GM19035 (cell line): Measurements from ENCODE around the gene RAD51B.

ENCODE experiments used
- ATAC-seq: cut with Tn5 transposase; IDR thresholded peaks from one replicate; pipeline ENCODE4 v1.9.1; 2021; ENCODE audit not compliant: unreplicated experiment

The RAD51B gene

DNA sequence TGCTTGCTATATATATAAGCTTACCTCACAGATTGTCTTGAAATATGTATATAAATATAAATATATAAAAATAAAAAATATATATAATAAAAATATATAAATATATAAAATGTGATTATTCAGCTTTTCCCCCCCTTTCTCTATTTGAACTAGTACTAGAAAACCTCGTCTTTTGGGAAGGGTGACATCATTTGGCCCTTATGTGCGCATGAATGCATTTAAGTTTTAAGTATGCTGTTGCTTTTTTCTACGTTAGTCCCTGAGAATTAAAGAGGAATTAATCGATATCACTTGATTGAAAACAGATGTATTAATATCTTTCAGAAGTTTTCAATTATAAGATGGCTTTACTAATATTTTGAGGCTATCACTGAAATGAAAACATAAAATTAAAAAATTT lies 69.9 kb downstream of the RAD51B start:
- no peak for ATAC-seq

- no peak for ATAC-seq
Observed at GRCh38 chr14:67892466-67893100, 73.0 kb downstream of the RAD51B start.

GRCh38 chr14:67900231-67900630 lies 80.7 kb downstream of the RAD51B start:
- ATAC-seq: no peak

DNA sequence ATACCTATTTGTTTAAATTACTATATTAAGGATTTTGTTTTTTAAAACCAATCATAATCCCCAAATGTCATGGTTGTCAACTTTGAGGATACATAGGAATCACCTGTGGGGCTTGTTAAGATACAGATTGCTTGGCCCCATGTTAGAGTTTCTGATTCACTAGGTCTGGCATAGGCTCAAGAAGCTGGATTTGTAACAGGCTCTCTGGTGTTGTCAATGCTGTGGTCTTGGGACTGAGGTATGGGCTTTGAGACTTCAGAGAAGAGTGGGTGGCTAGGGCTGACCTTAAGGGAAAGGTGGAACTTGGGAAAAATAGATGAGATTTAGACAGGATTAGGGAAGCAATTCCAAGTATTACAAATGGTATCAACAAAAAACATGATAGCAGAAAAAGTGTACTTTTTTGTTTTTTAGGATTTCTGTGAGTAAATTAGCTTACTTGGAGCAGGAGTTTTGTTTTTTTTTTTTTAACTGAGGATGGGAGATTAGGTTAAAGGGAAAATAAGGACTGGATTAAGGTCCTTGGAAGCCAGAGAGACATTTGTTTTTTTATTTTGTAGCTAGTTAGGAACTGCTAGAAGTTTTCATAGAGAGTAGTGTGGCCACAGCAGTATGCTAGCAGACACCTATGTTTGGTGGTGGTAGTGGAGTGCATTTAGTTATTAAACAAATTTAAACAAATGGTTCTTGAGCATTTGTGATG lies 88.6 kb downstream of the RAD51B start:
- ATAC-seq: no peak

GRCh38 chr14:67911562-67911961 lies 92.0 kb downstream of the RAD51B start:
- ATAC-seq: no peak

GRCh38 chr14:67916430-67916829 lies 96.9 kb downstream of the RAD51B start:
- no peak for ATAC-seq

GRCh38 chr14:67917006-67917405 lies 97.4 kb downstream of the RAD51B start:
- no peak for ATAC-seq

- no peak for ATAC-seq
Observed at GRCh38 chr14:67918838-67919237, 99.3 kb downstream of the RAD51B start.

DNA sequence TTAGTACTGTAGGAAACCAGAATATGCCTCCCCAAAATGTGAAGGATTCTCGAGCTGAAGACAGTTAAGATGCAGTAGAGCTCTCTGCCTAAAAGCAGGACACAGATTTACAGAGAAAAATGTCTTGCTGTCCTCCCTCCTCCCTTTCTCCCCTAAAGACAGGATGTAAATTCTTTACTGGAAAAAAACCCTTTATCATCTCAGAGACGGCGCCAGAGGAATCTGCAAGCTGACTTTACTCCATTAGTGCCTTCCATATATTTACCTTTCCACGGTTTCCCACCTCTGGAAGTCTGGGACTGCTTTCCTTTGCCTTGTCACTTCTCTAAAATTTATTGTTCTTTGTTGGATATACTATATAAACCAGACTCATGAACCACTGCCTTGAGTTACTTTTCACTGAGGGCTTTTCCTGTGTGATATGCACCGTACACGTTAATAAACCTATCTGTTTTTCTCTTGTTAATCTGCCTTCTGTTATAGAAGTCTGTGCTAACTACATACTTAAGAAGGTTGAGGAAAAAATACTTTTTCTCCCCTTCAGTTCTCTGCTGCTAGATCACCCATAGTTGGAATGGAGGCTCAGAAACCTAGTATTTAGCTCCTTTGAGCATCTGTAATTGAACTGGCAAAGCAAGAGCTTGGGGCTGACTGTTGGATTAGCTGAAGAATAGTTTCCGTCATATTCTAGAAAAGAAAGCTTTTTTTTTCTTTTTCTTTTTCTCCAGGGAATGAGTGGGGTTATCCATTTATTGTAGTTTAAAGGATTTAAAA lies 99.9 kb downstream of the RAD51B start:
- no peak for ATAC-seq

GRCh38 chr14:67926821-67927220 lies 107.2 kb downstream of the RAD51B start:
- ATAC-seq: no peak

- no peak for ATAC-seq
Observed at GRCh38 chr14:67927244-67927643, 107.7 kb downstream of the RAD51B start.

DNA sequence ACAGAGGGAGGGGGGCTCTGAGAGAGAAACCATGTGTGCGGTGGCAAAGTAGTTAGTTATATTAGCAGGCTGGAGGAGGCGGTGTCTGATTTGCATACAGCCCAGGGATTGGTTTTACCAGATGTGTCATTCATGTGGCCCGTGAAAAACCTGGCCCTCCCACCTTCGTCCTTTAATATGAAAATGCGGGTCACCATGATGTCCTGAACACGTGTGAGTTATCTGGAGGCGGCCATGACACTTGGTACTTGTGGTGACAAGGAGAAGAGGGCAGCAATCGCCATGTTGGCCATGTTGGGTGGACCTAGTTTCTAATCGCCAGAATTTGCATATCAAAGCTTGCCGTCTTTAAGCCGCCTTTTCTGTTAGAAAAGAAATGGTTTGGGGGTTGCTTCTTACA lies 108.8 kb downstream of the RAD51B start:
- ATAC-seq: no peak

DNA sequence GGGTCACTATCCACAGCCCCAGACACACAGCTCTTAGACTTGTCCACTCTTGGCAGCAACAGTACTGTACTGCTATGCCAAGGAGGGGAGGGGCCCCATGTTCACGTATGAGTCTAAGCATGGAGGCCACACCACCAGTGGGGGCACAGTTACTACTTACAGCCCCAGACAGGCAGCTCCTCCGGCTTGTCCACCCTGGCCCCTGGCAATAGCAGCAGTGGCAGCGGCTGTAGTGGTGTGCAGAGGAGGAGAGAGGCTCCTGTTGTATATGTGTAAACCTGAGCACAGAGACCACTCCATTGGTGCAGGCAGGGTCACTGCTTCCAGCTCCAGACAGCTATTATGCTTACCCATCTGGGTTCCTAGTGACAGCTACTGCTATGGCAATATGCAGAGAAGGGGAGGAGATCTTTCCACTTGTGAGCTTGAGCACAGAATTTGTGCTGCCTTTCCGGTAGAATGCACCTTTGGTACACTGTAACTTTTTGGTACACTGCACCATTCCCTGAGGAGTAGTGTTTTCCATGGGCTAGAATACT lies 113.2 kb downstream of the RAD51B start:
- ATAC-seq: no peak

DNA sequence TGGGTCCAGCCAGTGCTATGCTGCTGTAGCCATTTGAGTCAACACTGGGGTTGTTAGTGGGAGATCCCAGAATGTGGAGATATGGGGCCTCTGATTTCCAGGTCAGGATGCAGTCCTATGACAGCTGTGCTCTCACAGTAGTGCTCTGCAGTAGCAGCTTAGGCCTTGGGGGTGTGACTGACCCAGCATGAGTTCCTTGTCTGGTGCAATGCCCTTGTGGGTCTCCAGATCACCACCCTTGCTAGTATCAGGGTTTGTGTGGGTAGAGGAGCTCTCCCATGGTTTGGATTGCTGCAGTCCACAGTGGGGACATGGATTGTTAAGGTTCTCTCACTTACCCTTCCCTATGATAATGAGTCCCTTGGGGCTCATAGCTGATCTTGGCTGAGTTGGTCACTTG lies 113.7 kb downstream of the RAD51B start:
- ATAC-seq: no peak

- no peak for ATAC-seq
Observed at GRCh38 chr14:67934087-67934486, 114.5 kb downstream of the RAD51B start.

DNA sequence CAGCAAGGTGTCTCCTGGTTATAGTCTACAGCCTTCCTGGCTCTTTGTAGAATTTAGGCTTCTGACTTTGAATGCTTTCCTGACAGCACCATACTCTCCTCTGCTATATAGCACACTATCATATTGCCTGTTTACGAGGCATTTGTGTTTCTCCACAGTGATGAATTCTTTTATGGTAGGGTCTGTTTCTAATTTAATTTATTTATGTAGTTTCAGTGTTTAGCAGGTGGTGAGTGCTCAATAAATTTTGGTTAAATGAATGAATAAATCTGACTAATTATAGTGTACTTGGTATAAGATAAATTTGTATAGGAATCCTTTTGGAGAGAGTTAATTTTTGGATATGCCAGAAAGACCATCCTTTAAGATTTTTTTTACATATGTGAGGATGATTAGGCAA lies 115.3 kb downstream of the RAD51B start:
- no peak for ATAC-seq

DNA sequence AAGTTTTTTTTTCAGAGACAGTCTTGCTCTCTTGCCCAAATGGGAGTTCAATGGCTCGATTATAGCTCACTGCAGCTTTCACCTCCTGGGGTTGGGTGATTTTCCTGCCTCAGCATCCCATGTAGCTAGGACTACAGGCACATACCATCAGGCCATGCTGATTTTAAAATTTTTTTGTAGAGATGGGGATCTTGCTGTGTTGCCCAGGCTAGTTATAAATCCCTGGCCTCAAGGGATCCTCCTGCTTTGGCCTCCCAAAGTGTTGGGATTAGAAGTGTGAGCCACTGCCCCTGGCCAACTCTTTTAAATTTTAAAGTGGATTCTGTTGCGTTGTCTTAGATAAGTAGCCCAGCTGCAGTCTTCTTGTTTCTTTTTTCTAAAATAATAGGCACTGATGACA lies 115.8 kb downstream of the RAD51B start:
- no peak for ATAC-seq

DNA sequence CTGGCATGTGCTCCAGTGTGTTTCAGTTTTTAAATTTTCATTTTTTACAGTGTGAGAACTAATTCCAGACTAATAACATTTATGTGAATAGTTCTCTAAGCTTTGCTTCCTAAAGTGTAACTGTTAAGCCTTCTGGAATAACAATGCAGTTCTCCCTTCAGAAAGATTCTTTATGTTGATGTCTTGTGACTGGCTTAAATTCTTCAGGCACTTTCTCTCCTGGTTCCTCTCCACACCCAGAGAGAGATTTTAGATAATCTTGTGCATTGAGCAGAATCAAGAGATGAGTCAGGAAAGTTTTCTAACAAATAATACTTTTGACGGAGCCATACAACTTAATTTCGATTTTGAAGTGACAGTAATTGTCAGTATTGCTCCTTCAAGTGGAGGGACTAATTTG lies 118.5 kb downstream of the RAD51B start:
- ATAC-seq: no peak

- no peak for ATAC-seq
Observed at GRCh38 chr14:67940486-67941455, 121.2 kb downstream of the RAD51B start.

DNA sequence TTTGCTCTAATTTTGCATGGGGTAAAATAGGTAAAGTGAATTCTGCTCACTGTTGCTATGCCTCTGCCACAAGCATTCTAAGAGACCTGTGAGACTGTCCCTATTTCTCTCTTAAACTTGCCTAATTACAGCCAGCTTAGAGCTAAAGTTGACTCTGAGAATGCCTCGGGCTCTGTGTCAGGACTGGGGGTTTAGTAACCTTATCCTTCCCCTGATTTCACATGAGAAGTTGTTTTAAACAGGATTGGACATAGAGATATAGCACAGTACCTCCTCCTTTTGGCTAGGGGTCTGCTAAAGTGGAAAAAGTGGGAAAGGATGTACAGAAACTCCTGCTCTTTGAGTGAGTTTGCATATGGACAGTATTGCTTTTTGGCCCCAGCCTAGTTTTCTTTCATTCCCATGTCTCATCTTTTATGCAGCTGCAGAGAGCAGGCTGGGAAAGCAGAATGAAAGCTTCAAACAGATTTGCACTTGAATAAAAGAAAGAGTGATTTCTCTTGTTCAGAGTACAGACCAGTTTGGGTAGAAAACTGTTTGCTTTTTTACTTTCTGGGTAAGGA lies 122.0 kb downstream of the RAD51B start:
- no peak for ATAC-seq
